Body of pancreas (tissue), 4 donors: ENCODE measurements around the gene LRRIQ1. TPM values are rescaled to one million over a fixed set of nuclear protein-coding genes. Genes with fewer than 3 reads are reported as not detected.
"Not testable (repeated sequence)": the region's sequence is repeated elsewhere in the genome, so short reads cannot be mapped to it uniquely, and the experiment has no call there.

Source experiments
- ATAC-seq: fragments of 150-250 bp; one replicate; pipeline ENCODE4 v1.9.1; 2016
- DNase-seq, 4 donors: peaks; one replicate each; pipeline ENCODE4 v3.0.0-alpha.2; 2019
- H3K27ac ChIP-seq, 4 donors: fragments of 200-600 bp; sonication (generic); 1 replicate in 3 of 4; 2 replicates in 1 of 4; pipeline versions ENCODE4 v1.5.1 to v1.6.1; 2016 to 2019; ENCODE audit warnings: mild to moderate bottlenecking in 1 of 4, mixed read lengths in 1 of 4, moderate library complexity in 1 of 4
- H3K27me3 ChIP-seq, 2 donors: fragments of 200-600 bp; sonication (generic); one replicate each; pipeline ENCODE4 v1.6.0; 2016; ENCODE audit warnings: mild to moderate bottlenecking in 1 of 2
- H3K36me3 ChIP-seq, 2 donors: fragments of 200-600 bp; sonication (generic); replicated peaks in 1 of 2; 2 replicates each; pipeline ENCODE4 v1.5.1; 2016; ENCODE audit warnings: low read depth in 2 of 2; ENCODE audit not compliant: insufficient read depth in 1 of 2
- H3K4me1 ChIP-seq: fragments of 200-600 bp; sonication (generic); one replicate; pipeline ENCODE4 v1.6.0; 2016
- H3K4me3 ChIP-seq, 2 donors: fragments of 200-600 bp; sonication (generic); 1 replicate in 1 of 2; 2 replicates in 1 of 2; pipeline ENCODE4 v1.5.1; 2016 to 2019
- H3K9me3 ChIP-seq, 3 donors: fragments of 200-600 bp; sonication (generic); 1 replicate in 2 of 3; 2 replicates in 1 of 3; pipeline ENCODE4 v1.5.1; 2016
- POLR2A ChIP-seq, 3 donors: fragments of 450-650 bp; IDR thresholded peaks; one replicate each; pipeline ENCODE4 v1.6.1; 2016; ENCODE audit warnings: antibody characterized with exemption in 3 of 3, mild to moderate bottlenecking in 2 of 3
- WGBS, 2 donors: methylation state at CpG; one replicate each; pipeline ENCODE4 v1.1.5; 2017; 5-methylcytosine and 5-hydroxymethylcytosine counted together
- intact Hi-C: fragments of 100-400 bp; cut with DNase I; formaldehyde crosslinking; loops from one replicate; pipeline ENCODE4 v1.15.1; 2023
- total RNA-seq, 2 donors: library from RNA; depleted of rRNA; stranded (reverse); fragments of >200 nt; gene quantifications; one replicate each; pipeline ENCODE4 v1.1.0, GENCODE V29; 2016
- TF ChIP-seq, protein P1 (sequence below), 7 experiments: fragments of 450-650 bp in 4 of 7; fragments of 200-600 bp in 3 of 7; sonication (generic) in 3 of 7; IDR thresholded peaks; one replicate each; pipeline ENCODE4 v1.5.1; 2016 to 2019; ENCODE audit warnings: antibody characterized with exemption in 7 of 7

The LRRIQ1 gene
- total RNA-seq, 2 donors from 2014 or later = 1.0 to 3.6 TPM

DNA sequence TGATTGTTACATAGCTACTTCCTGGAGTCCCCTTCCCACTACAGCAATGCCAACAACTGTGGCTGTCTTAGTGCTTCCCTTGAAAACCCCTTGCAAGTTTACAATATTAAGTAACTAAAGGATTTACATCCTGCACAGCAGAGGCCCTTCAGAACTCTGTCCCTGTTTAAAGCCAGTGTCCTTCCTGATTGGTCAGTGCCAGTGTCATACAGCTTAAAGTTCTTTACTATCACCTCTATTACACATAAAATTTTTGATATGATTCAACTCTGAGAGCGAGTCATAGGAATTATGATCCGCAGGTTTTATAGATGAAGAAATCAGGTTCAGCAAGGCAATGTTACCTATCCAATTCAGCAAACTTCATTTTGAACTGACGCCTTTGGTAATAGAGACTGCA, 152.5 kb downstream of the LRRIQ1 start:
- WGBS, 2 donors = 79 to 82% methylated on average over 3 of the region's 3 CpGs
- Histone ChIP-seq H3K9me3 (no peaks in the 10 kb centered on the region), H3K27ac (no peak overlapping the region), H3K4me3 (no peak overlapping the region), H3K4me1 (no peaks in the 10 kb centered on the region), H3K36me3 (no peaks in the 10 kb centered on the region), H3K27me3 (no peaks in the 10 kb centered on the region)
- TF ChIP-seq POLR2A (IDR thresholded peaks at IDR 0.05) = no peak
- TF ChIP-seq, protein P1, sequence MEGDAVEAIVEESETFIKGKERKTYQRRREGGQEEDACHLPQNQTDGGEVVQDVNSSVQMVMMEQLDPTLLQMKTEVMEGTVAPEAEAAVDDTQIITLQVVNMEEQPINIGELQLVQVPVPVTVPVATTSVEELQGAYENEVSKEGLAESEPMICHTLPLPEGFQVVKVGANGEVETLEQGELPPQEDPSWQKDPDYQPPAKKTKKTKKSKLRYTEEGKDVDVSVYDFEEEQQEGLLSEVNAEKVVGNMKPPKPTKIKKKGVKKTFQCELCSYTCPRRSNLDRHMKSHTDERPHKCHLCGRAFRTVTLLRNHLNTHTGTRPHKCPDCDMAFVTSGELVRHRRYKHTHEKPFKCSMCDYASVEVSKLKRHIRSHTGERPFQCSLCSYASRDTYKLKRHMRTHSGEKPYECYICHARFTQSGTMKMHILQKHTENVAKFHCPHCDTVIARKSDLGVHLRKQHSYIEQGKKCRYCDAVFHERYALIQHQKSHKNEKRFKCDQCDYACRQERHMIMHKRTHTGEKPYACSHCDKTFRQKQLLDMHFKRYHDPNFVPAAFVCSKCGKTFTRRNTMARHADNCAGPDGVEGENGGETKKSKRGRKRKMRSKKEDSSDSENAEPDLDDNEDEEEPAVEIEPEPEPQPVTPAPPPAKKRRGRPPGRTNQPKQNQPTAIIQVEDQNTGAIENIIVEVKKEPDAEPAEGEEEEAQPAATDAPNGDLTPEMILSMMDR (IDR thresholded peaks at IDR 0.05) = no peak
- DNase-seq (no peak), ATAC-seq (no peak)
- intact Hi-C loops = no loop called here

DNA sequence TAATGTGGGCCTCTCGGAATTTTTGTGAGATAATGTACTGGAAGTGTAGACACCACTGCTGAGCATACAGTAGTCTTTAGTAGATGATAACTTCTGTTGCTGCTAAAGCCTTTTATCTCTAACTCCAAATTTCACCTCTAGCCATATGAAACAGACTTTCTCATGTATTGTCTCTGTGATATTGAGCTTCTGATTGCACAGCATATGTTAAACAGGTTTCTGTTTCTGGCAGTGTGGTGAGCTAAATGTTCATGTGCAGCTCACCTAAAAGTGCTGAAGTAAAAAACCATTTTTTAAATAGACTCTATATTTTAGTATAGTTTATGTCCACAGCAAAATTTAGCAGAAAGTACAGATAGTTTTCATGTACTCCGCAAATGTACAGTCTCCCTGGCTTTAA, 154.6 kb downstream of the LRRIQ1 start:
- TF ChIP-seq POLR2A (IDR thresholded peaks at IDR 0.05) = no peak
- no peak for ATAC-seq
- H3K4me1 ChIP-seq = no peaks in the 10 kb centered on the region
- no peak overlapping the region for H3K4me3 ChIP-seq
- H3K36me3 ChIP-seq = no peaks in the 10 kb centered on the region
- H3K27ac ChIP-seq = no peak overlapping the region
- H3K27me3 ChIP-seq = no peaks in the 10 kb centered on the region
- H3K9me3 ChIP-seq = no peaks in the 10 kb centered on the region
- no peak for DNase-seq
- 59 to 62% methylated on average over 2 of the region's 2 CpGs for WGBS, 2 donors
- intact Hi-C loops = no loop called here

DNA sequence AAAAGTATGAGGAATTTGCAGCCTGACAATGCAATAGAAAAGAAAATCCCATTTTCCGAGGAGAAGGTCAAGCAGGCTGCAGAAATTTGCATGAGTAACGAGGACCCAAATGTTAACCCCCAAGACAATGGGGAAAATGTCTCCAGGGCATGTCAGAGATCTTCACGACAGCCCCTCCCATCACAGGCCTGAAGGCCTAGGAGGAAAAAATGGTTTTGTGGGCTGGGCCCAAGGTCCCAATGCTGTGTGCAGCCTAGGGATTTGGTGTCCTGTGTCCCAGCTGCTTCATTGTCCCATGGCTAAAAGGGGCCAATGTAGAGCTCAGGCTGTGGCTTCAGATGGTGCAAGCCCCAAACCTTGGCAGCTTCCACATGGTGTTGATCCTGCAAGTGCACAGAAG, 167.7 kb downstream of the LRRIQ1 start:
- WGBS, 2 donors = 53 to 58% methylated on average over 3 of the region's 3 CpGs
- DNase-seq, H3K9me3 ChIP-seq, H3K4me3 ChIP-seq, H3K27ac ChIP-seq, intact Hi-C loops, ATAC-seq, H3K4me1 ChIP-seq, H3K36me3 ChIP-seq, H3K27me3 ChIP-seq: not testable (repeated sequence)

DNA sequence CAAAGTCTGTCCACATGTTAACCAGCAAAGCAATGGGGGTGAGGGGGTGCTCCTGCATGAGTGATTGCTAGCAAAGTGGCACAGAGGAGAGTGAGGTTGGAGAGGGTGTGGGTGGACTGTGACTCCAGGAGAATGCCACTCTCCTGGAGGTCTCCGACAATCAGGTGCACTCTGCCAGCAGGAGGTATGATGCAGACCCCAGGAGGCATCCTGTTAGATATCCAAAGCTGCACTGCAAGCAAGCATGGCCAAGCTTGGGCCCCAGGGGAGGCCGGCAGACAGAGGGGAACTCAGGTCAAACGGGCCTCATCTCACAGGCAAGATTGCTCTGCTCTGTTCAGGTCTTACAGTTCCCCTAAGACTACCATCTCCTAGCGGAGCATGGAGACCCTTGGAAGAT, 170.4 kb downstream of the LRRIQ1 start:
- Histone ChIP-seq H3K27me3 (no peaks in the 10 kb centered on the region), H3K9me3 (peaks cover 0 to 8% (median 0%) of the 10 kb centered on the region in 3 donors), H3K4me3 (no peak overlapping the region), H3K36me3 (no peaks in the 10 kb centered on the region), H3K4me1 (no peaks in the 10 kb centered on the region), H3K27ac (no peak overlapping the region)
- TF ChIP-seq POLR2A (IDR thresholded peaks at IDR 0.05) = no peak
- TF ChIP-seq, protein P1 (IDR thresholded peaks at IDR 0.05) = no peak
- DNase-seq = no peak
- intact Hi-C loops = no loop called here
- no peak for ATAC-seq
- WGBS, 2 donors = 71 to 86% methylated on average over 1 to 4 of the region's 4 CpGs

DNA sequence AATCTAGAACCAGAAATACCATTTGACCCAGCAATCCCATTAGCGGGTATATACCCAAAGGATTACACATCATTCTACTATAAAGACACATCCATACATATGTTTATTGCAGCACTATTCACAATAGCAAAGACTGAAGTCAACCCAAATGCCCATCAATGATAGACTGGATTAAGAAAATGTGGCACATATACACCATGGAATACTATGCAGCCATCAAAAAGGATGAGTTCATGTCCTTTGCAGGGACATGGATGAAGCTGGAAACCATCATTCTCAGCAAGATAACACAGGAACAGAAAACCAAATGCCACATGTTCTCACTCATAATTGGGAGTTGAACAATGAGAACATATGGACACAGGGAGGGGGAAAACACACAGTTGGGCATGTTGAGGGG, 188.2 kb downstream of the LRRIQ1 start:
- WGBS, 2 donors = 83 to 91% methylated on average over 1 of the region's 1 CpG
- H3K27me3 ChIP-seq, intact Hi-C loops, H3K36me3 ChIP-seq, H3K27ac ChIP-seq, ATAC-seq, DNase-seq, H3K4me3 ChIP-seq, H3K4me1 ChIP-seq, H3K9me3 ChIP-seq: not testable (repeated sequence)

DNA sequence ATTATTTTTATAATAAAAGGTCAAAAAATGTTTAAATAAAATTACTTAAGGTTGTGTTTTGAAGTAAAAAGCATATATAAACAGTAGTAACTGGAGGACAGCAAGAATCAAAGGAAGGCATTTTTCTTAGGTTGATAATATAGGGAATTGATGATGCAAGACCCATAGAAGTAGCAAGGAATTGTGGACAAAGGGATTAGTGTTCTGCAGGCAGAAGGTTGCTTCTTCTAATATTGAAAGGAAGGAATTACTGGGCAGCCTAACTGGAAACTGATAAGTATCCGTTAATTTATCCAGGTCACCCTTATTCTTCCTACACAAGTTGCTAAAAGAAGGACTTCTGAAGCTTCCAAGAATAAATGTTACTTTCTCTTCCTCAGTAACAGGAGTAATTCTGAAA, 189.3 kb downstream of the LRRIQ1 start:
- no peak for TF ChIP-seq POLR2A (IDR thresholded peaks at IDR 0.05)
- TF ChIP-seq, protein P1 (IDR thresholded peaks at IDR 0.05) = no peak
- Histone ChIP-seq H3K36me3 (no peaks in the 10 kb centered on the region), H3K4me1 (no peaks in the 10 kb centered on the region), H3K9me3 (no peaks in the 10 kb centered on the region), H3K27me3 (no peaks in the 10 kb centered on the region), H3K4me3 (no peak overlapping the region), H3K27ac (no peak overlapping the region)
- DNase-seq (no peak), ATAC-seq (no peak)
- intact Hi-C loops = no loop called here
- 60 to 63% methylated on average over 1 of the region's 1 CpG for WGBS, 2 donors
